Measurements from ENCODE around the gene EIF1.
A peak's percentile ranks its signal among the peaks of the same experiment; 100 is the strongest.

Gene EIF1

DNA sequence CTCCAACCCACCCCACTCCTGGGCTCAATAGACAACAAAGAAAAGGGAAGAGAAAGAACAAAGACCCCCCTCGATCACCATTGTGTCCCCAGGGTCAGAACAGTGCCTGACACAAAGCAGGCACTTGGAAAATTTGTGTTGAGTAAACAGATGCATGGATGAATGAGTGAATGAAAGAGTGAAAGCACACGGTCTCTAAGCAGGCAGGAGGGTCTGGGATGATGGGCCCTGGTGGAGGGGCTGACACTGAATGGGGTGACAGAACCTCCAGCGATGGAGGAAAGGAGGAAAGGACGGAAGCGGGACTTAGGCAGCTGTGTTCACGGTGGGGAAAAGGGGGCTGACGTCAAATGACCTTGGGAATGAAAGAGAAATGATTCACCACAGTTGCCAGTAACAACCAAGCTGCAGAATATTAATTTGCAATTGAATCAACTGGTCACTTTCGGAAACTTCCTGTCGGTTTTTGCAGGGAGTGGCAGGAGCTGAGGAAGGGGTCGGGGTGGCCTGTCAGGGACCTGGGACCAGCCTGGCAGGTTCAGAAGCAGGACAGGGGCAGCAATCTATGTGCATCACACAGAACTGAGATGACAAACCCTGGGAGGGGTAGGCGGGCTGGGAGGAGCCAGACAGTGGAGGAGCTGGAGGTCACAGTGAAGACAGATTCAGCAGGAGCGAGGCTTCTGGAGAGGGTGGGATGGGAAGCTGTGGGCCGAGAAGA, 16.7 kb downstream of the EIF1 start:
- DNase-seq: no peak

DNA sequence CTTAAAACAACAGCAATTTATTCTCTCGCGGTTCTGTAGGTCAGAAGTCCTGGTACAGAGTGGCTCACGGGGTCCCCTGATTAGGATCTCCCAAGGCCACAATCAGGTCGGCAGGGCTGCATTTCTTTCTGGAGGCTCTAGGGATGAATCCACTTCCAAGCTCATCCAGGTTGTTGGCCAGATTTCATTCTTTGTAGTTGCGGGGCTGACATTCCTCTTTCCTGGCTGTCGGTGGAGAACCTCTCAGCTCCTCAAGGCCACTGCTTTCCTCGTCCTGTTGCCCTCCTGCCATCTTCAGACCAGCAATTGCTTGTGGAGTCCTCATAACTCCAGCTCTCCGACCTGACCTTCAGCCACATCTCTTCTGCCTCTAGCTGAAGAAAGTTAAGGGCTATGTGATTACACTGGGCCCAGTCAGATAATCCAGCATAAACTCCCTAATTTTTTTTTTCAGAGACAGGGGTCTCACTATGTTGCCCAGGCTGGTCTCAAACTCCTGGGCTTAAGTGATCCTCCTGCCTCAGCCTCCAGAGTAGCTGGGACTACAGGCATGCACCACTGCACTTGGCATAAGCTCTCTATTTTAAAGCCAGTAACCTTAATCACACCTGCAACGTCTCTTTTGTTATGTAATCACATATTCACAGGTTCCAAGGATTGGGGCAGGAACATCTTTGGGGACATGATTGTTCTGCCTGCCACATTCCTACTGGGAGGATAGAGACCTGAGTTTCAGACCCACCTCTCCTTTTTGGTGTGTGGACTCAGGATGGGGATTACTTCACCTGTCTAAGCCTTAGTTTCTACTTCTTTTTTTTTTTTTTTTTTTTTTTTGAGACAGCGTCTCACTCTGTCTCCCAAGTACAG, 19.4 kb downstream of the EIF1 start:
- no peak for DNase-seq

DNA sequence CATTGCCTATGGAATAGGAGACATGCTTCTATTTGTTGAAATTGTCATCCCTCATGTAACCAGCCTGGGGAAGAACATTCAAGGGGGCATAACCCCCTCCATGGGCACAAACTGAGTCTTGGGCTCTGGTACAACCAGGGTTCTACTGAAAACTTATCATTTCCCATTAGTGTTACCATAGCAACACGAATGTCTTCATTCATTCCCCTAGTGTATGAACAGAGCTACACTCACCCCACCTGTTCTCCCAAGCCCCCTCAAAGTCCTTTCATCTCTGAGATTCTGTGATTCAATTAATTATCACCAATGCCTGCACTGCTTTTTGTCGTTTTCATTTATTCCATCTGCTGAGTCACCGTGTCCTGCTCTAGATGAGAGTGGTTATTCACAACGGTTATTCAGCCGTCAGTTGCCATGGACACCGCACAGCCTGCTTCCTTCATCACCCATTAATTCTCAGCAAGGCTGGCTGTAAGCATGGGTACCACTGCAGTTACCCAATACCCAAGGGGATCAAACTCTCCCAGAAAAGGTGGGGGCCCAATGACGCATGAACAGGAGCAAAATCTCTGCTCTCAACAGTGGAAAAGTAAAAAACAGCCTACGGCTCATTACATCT, 21.9 kb downstream of the EIF1 start:
- peak; percentile 85 for DNase-seq

DNA sequence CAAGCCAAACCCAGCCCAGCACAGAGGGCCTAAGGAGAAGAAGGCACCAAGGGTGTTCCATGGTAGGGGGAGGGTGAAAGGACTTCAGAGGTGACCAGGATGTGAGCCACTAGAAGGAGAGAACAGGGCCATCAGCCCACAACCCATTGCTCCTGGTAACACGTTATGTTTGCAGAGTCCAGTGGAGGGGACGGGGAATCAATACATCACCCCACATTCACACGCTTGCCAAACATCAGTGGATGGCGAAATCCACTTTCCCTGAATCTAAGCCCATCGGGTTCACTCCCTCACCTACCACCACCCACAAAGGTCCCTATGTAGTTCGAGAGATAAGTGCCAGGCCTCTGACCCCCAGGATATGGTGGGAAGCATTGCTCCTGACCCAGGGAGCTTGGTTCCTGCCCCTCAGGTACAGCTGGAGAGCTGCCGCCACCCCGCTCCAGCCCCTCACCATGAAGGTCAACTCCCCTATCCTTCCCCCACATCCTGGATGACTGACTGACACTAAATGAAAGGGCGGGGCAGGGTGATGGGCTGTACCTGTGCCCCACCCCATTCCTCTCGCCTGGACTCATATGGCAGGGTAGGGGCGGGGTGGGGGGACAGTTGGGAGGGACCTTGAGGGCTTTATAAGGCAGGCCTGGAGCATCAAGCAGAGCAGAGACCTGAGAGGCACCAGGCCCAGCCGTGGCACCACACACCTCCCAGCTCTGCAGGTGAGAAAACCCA, 23.1 kb downstream of the EIF1 start, which contains the start of gene GAST:
Gene GAST, plus strand, starts transcription at position 663 of the 732 bp plus-strand sequence. CDS start 3,106 bp downstream, outside the sequence.
- DNase-seq: no peak

DNA sequence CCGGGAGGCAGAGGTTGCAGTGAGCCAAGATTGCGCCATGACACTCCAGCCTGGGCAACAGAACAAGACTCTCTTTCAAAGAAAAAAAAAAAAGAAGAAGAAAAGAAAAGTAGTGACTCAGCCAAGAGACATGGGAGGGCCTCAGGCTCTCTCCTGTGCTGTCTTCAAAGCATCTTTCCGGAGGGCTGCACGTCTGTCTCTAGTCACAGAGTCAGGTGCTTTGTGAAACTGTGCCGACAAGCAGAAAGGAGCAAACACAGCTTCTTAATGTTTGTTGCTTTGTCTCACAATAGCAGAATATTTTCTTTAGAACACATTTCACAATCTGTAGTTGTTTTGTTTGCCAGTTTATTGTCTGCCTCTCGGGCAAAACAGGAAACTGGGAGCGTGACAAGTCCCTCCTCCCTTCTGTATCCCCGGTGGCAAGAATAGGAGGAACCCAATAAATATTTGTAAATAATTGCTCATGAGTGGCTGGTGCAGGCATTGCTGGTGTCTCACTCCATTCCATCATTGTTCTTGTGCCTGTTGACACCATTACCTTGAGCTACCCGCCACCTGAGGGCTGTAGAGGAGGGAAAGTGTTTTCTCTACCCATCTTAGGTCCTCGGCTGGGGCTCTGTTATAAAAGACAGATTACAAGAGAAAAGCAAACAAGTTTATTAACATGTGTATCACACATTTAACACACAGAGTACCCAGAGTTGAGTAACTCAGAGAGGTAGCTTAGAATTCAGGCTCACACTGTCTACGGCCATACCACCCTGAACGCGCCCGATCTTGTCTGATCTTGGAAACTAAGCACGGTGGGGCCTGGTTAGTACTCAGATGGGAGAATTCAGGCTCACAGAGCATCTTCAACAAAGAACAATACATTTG, 29.0 kb downstream of the EIF1 start:
- peak; percentile 33 for DNase-seq

DNA sequence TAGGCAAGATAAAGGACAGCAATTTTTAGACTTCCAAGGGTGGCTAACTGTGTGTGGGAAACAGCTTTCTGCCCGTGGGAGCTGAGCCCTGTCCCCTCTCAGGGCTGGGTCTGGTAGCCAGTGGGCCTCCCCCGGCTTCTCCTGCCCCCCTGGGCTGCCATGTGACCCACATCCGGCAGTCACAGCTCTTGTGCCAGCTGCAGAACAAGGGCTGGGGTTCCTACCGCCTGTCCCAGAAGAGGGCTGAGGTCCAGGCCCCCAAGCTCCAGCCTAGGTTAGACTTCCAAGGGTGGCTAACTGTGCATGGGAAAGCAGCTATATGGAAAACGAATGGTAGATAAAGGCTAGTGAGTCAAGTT, 29.6 kb downstream of the EIF1 start:
- no peak for DNase-seq

DNA sequence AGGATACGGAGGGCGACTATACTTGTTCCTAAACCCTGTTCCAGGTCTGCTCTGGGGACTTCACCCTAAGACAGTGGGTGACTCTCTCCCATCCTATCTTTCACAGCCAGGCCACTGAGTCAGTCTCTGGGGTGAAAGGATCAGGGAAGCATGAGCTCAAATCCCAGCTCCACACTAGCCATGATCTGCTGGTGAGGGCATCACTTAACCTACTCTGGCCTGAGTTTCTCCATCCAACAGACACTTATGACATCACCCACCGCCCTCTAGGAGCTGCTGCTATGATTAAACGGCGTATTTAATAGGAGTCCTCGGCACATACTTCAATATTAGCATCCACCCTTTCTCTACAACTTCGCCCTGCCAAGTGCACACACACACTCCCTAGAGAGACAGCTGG, 33.5 kb downstream of the EIF1 start:
- peak; percentile 37 for DNase-seq

DNA sequence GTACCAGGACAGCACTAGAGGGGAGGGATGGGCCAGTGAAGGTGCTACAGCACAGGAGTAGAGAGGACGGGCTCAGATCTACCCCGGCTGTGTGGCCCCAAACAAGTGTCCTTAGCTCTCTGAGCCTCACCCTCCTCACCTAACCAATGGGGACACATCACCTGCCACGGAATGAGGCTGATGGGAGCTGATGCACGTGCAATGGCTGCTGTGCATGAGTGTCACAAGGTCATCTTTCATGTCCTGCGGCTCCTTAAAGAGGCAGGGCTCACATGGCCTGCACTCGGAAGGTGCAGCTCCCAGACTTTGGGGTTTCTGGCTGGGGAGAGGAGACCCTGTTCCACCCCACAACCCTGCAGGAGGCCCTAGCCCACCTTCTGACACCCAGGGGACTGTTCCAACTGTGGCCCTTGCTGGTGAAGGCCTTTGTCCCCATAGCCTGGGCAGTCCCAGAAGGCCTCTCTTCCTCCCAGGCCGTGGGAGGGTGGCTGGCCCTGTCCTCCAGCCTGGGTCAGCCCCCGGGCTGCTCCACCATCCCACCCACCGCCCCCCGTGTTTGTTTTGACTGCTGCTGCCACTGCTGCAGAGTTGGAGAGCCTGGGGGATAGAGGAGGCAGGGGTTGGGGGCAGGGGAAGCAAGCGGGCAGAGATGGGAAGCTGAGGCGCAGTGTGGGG, 35.3 kb downstream of the EIF1 start:
- no peak for DNase-seq

DNA sequence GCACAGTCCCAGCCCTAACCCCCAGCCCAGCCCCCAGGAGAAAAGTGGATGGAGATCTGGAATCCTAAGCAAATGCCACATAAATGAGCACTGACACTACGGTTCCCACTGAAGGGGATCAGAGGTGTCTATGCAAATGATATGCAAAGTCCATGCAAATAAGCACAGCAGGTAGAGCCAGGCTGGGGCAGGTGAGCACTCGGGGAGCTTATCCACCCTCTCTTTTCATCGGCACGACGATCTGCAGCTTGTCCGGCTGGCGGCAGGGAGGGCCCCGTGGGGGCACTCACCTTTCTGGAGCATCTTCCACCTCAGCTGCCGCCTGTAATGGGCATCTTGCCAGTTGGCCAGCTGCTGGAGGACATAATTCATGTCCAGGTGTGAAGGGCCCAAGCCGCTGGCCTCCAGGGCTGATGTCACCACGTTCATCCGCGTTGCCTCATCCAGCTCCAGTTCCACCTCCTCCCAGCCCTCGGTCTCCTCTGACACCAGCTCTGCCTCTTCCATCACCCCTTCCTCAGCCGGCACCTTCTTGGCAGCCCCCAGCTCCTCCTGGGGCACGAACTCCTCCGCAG, 35.9 kb downstream of the EIF1 start:
- DNase-seq: peak; percentile 72

DNA sequence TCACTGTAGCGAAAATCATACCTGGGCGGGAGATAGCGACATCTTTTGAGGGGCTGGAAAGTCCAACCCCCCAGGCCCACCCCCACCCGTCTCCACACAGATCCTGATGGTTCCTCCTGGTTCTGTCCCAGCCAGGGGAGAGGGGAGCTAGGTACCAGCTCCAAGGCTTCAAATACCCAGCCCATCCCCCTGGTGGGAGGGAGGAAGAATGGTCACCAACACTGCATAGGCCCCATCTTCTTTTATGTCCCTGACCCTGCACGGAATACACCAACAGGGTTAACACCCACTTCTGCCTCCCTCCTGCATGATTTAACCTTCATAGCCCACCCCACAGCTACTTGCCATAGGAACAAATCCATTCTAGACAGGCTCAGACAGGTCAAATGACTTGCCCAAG, 36.4 kb downstream of the EIF1 start:
- no peak for DNase-seq

DNA sequence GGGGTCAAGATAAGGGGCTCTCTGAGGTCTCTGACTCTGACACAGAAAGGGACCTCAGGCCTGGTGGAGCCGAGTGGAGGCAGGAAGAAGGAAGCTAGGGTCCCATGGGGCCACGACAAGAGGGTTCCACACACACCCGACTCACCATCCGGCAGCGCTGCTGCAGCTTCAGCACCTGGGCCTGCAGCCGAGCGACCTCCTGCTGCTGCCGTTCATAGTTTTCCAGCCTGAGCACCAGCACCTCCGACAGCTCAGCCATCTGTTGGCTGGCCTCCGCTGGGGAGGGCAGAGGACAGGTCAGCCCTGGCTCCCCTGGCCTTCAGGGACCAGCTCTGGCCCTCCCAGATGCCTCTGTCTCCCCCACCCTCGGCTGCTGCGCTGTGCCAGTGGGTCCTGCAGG, 39.4 kb downstream of the EIF1 start:
- DNase-seq: no peak

DNA sequence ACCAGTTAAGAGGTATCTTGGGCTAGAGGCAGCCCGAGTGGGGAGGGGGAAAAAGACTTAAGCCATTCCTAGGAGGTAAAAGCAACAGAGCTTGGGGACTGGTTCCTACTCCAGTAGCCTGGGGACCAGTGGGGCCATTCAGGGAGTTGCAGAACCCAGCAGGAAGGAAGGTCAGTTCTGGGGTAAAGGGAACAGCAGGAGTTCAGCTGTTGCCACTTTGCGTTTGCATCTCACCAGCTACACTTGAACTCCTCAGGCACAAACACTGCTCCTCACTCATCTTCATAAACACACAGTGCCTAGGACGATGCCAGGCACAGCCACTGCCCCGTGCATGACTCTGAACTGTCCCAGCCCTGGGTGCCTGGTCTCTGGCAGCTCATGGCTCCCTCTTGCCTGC, 41.8 kb downstream of the EIF1 start:
- no peak for DNase-seq

DNA sequence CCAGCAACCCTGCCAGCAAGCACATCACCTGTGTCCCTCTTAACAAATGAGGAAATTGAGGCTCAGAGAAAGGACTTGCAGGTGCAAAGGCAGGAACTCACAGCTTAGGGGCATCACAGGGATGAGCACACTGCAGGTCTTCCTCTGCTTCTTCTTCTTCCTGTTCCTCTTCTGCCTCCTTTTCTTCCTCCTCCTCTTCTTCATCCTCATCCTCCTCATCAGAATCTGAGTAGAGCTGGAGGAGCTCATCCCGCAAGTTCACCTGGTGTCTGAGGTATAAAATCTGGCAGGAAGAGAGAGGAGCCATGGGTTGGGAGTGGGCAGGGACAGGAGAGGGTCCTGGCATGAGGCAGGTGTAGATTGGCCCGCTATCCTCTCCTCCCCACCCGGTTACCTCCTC, 43.2 kb downstream of the EIF1 start:
- no peak for DNase-seq

DNA sequence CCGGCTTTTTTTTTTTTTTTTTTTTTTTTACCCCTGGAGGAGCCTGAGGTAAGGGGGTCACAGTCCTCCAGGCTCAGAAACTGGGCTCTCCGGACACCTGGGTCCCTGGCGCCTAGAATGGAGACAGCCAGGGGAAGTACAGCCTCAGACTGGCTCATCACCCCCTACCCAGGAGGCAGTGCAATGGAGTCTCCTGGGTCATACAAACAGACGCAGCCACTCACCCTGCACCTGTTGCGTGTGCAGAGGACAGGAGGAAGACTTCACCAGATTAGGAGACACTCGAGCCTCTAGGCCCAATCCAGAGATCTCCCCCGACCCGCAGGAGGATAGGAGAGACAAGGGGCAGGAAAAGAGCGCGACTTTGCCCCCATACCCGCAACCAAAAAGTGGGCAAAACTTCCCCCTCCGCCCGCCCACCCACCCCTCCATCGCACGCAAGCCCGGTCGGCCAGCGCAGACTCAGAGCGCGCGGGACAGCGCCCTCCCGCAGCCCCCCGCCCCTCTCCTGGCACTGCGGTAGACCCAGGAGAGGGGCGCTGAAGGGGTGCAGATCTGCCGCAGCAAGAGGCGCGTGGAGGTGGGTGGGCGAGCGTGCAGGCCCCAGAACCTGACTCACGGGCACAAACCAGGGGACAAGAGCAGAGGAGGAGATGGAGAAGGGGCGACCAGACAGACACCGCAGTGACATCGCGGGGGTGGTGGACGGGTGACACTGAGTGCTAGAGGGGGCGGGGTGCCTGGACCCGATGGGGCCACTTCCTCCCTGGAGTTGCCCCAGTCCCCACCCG, 44.9 kb downstream of the EIF1 start:
- no peak for DNase-seq

DNA sequence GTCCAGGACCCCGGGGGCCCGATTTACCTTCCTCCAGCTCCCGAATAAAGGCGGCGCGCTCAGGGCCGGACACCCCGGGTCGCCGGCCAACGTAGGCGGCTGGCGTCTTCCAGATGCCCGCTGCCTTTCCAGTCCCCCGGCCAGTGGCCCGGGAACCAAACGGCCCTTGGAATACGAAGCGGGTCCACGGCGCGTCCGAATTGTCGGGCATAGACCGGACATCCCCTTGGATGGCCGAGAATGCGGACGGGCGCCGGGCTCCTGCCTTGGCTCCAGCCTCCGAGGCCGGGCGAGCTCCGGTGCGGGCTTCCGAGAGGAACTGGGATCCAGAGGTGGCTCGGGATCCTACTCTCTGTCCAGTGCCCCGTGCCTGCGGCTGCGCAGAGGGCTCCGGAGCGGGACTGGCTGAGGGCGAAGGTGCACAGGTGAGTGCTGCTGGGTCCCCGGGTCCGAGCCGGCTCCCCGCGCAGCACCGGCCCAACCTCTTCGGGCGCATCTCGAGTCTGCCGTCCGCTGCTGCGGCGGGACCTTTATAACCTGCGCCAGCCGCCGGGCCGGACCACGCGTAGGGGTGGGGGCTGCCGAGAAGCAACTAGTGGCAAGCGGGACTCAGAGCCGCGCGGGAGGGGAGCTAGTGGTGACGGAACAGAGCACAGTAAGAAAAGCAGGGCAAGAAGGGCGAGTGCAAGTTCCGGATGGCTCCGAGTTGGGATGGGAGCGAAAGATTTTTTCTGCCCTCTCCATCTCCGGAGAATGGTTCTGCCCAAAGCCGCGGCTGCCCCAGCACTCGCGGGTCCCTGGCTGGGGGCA, 45.7 kb downstream of the EIF1 start, which contains the start of gene HAP1:
Gene HAP1, minus strand, starts transcription at position 505 of the 810 bp plus-strand sequence. Its CDS starts 9 bp downstream, at position 496.
- no peak for DNase-seq

DNA sequence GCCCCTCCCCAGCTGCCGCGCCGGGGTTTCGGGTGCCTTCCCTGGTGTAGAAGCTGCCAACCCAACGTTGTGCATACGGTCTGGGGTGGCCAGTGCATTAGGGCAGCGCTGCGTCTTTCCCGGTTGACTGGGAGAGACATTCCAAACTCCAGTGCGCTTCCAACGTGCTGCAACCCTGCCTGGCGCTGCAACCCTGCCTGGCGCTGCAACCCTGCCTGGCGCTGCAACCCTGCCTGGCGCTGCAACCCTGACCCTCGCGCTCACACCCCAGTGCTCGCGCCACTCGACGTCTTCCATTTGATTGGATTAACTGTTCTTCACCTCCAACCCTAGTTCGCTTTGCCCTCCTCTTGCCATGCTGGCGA, 46.2 kb downstream of the EIF1 start:
- DNase-seq: no peak

DNA sequence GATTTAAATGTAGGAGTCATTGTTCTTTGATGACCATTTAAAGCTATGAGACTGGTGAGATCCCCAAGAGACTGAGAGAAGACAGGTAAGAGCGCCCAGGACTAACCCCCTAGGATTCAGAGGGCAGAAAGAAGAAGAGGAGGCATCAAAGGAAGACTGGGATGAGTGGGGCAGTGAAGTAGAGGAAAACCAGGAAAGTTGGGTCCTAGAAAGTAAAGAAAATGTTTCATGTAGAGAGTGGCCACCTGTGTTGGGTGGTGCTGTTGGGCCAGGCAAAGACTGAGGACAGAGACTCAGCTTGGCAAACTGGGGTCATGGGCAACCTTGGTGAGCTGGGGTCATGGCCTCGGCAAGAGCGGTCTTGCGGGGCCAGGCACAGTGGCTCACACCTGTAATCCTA, 47.1 kb downstream of the EIF1 start:
- no peak for DNase-seq

DNA sequence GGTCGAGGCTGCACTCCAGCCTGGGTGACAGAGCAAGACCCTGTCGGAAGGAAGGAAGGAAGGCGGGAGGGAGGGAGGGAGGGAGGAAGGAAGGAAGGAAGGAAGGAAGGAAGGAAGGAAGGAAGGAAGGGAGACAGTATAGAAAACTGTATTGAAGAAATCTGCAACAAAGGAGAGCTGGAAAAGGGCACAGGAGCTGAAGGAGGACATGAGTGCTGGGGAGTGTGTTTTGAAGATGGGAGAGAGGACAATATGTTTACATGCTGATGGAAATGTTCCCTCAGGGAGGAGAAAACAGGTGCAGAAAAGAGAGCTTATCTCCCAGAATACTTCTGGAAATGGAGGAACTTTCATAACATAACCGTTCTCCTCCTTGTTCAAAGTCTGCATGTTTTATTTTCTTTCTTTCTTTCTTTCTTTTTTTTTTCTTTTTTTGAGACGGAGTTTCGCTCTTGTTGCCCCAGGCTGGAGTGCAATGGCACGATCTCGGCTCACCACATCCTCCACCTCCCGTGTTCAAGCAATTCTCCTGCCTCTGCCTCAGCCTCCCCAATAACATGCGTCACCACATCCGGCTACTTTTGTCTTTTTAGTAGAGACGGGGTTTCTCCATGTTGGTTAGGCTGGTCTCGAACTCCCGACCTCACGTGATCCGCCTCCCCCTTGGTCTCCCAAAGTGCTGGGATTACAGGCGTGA, 48.4 kb downstream of the EIF1 start:
- no peak for DNase-seq

DNA sequence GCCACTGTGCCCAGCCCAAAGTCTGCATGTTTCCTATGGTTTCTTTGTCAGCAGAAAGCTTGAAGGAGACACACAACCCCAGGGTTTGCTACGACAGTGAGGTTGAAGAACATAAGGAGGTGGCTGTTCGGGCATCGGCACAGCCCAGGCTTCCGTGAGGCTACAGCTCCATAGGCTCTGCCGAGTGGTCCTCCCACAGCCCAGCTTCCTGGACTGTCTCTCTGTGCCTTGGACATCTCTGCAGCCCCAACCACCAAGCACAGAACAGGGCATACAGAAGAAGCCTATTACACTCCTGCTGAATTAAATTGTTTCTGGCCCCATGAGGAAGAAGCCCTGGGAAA, 49.0 kb downstream of the EIF1 start:
- DNase-seq: no peak
